HG03108 (cell line): ENCODE results near the gene CTSF.
"Not testable (repeated sequence)": the region's sequence is repeated elsewhere in the genome, so short reads cannot be mapped to it uniquely, and the experiment has no call there.

Experiments used
- ATAC-seq: cut with Tn5 transposase; IDR thresholded peaks from one replicate; pipeline ENCODE4 v1.9.1; 2021; ENCODE audit warnings: moderate library complexity; ENCODE audit not compliant: unreplicated experiment

CTSF gene

DNA sequence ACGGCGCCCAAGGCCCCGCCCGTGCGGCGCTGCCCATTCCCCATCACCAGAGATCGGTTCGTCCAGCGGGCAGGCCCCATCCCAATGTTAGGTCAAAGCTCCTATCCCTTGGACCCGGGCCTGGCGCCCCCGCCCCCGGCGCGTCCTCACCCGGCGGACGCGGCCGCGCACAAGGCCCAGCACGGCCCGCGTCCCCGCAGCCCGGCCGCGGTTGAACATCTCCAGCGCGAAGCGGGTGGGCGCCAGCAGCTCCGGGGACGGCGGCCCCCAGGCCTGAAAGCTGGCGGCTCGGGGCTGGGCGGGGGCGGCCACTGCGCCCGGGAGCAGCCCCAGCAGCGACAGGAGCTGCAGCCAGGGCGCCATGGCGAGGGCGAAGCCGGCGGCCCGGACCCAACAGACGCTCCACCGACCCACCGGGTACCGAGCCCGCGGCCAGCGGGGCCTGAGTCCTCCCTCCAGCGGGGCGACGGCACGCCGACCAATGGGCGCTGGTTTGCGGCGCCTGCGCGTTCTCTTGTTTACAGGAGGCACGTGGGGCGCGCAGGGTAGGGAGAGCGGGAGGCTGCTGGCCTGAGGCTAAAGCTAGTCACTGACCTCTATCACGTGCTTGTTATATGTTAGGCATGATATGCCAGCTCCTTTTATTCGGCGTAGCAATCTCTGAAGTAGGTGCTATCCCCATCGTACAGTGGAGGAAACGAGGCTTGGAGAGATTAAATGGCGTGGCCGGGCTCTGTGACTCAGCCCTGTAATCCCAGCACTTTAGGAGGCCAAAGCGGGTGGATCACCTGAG, at the start of gene CTSF:
TSS of gene CTSF (minus strand) at position 483 of the 793 bp plus-strand sequence. CDS start at position 363, 120 bp downstream.
- ATAC-seq = no peak

DNA sequence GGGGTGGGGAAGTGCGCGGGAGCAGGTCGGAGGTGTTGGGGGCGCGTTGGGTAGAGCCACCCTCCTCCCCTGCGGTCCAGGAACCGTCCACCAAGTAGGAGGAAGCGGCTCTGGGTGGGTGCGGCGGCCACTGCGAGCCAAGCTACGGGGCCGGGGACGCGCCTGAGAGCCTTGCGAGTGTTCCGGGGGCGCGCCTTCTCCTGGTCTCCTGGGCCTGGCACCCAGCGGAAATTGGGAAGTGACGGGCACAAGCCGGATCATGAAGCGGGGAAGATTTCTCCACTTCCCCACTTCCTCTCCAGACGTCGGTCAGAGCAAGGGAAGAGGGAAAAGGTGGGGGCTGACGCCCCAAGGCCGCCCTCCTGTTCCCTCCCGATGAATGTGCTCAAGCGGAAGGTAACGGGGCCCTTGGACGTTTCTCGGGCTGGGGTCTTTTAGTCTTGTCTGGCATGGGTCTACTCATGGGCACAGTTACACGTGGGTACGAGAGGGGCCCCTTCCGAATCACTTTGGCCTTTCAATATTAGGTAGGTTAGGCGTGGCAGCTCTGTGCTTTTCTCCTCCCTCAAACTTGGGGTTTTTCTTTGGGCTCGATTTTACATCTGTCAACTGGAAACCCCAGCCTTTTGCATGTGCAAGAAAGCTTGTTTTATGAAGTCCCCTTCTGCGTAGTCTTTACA, 48.9 kb upstream of the CTSF start:
- ATAC-seq = no peak

DNA sequence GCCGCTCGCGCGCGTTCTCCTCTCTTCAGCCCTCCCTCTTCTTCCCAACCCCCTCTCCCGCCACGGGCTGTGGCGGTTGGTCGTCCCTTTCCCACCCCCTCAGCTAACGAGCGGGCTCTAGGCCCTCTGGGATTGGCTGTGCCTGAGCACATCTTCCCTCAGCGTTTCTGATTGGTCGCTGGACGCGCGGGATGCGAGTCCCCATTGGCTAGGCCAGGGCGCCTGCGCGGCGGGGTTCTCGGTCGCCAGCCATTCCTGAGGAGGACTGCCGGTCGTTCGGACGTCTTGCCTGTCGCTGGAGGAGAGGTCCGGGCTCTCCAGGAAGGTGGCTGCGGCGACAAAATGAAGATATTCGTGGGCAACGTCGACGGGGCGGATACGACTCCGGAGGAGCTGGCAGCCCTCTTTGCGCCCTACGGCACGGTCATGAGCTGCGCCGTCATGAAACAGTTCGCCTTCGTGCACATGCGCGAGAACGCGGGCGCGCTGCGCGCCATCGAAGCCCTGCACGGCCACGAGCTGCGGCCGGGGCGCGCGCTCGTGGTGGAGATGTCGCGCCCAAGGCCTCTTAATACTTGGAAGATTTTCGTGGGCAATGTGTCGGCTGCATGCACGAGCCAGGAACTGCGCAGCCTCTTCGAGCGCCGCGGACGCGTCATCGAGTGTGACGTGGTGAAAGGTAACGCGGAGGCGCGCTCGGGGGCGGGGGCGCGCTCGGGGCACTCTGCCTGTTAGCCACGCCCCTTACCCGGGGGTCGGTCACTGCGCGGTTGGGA, 48.2 kb upstream of the CTSF start, which contains the start of gene RBM14:
TSS of gene RBM14 (plus strand) at position 252 of the 776 bp plus-strand sequence. CDS start at position 343, 91 bp downstream.
- ATAC-seq = peak; percentile 94

DNA sequence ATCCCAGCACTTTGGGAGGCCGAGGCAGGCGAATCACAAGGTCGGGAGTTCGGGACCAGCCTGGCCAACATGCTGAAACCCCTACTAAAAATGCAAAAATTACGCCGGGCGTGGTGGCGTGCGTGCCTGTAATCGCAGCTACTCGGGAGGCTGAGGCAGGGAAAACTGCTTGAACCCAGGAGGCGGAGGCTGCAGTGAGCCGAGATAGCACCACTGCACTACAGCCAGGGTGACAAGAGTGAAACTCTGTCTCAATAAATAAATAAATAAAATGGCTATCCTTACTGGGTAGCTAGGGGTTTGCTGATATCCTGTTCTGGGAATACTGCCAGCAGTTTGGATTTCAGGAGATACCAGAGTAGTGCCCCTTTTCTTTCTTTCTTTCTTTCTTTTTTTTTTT, 45.7 kb upstream of the CTSF start:
- ATAC-seq = no peak

DNA sequence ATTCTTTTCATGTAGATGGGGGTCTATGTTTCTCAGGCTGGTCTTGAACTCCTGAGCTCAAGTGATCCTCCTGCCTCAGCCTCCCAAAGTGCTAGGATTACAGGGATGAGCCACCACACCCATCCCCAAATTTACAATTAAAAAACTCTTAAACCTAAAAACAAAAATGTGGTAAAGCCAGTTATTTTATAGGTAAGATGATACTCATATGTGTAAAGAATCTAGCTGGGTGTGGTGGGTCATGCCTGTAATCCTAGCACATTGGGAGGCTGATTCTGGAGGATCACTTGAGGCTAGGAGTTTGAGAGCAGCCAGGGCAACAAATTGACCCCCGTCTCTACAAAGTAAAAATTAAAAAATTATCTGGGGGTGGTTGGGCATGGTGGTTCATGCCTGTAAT, 44.1 kb upstream of the CTSF start:
- no peak for ATAC-seq

DNA sequence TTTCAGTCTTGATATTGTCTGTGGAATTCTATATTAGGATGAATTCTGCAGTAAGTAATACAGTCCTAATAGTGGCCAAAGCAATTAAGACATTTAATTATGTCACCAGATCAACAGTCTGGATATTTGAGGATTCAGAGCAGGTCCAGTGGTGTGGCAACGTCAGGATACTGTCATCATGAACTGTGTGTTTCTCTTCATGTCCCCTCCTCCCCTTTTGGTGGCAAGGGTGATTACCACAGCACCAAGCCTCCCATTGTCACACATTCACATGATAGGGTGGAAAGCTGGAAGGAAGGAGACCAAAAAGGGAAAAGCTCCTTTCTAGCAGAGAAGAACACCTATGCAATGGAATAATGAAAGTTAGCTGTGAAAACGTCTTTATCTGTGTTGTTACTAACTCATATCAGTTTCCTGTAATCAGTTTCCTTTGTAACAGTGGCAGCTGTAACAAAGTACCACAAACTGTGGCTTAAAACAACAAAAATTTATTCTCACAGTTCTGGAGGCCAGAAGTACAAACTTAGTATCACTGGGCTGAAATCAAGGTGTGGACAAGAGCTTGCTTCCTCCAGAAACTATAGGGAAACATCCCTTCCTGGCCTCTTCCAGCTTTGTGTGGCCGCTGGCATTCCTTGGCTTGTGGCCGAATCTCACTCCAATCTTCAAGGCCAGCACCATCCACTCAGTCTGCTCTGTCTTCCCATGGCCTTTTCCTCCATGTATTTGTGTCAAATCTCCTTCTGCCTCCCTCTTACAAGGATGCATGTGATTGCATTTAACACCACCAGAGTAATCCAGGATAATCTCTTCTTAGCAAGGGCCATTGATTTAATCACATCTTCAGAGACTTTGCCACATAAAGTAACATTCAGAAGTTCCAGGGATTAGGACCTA, 41.6 kb upstream of the CTSF start:
- ATAC-seq = no peak

DNA sequence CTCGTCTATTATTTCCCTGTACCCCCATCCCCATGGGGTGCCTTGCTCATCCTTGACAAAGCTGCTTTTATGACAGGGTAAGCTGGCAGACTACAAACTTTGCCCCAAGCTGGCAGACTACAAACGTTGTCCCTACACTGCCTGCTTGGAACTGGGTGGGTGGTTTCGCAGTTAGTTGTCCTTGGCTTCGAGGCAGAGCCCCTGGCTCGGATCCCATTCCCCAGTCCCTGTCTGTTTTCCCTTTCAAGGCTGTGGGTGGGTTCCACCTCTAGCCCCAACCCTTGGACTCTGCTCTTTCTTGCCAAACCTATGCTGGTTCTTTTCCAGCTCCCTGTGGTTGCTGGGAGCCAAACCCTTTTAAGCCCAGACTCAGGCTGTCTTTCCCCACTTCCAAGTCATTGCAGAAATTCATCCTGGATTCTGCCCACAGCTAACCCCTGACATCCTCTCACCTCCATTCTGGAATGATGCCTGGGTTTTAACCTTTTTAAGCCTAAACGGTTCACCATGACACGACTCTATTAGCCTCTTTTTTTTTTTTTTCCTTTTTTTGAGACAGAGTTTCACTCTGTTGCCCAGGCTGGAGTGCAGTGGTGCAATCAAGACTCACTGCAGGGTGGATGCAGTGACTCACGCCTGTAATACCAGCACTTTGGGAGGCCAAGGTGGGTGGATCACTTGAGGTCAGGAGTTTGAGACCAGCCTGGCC, 38.9 kb upstream of the CTSF start:
- no peak for ATAC-seq

DNA sequence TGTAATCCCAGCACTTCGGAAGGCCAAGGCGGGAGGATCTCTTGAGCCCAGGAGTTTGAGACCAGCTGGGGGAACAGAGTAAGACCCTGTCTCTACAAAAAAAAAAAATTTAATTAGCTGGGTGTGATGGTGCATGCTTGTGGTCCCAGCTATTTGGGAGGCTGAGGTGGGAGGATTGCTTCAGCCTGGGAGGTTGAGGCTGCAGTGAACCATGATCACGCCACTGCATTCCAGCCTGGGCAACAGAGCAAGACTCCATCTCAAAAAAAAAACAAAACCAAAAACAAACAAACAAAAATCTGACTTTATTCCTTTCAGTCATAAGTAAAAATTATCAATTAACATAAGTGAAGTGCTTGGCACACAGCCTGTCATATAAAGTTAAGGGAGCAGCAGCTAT, 38.2 kb upstream of the CTSF start:
- not testable (repeated sequence) for ATAC-seq

DNA sequence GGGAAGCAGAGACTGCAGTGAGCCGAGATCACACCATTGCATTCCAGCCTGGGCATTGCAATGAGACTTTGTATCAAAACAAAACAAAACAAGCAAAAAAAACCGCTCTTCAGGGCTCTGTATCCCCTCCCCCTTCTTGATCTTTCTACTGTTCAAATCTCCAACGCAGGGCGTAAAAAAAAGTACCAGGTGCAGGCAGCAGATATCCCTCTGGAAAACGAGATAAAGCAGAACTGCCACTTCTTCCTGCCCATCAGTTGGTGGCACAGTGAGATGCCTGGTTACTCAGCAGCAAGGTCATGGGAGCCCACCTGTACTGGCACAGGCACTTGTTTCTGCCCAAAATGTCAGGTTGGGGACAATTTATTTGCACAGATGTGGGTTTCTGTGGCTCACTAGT, 35.7 kb upstream of the CTSF start:
- ATAC-seq = no peak

DNA sequence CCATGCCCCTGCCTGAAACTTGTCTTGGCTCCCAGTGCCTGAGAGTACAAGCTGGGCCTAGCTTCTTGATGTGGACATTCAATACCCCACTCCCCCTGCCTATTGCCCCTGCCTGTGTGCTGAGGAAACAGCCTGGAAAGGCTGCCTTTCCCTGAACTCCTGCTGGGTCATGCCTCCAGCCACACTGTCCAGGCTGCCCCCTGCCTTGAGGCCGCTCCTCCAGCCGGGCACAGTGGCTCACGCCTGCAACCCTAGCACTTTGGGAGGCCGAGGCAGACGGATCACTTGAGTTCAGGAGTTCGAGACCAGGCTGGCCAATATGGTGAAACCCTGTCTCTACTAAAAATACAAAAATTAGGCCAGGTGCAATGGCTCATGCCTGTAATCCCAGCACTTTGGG, 34.7 kb upstream of the CTSF start:
- no peak for ATAC-seq

DNA sequence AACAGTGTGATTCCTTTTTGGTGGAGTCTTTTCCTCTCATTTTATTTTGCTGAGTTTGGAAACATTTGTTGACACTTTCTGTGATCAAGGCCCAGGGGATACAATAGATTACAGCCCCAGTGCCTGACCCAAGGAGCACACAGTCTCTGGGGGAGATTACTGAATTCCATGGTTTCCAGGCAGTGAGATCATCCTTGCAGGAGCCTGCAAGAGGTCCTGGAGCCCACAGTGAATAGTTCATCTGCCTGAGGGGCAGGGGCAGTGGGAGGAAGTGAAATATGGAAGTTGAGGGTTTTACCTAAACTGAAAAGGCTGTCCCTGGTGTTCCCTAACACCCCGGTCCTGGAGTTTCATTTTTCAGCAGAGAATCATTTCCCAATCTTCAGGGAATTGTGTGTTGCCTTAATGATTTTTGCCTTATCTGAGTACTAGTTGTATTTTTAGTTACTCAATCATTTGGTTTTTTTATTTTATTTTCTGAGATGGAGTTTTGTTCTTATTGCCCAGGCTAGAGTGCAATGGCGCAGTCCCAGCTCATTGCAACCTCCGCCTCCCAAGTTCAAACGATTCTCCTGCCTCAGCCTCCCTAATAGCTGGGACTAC, 32.3 kb upstream of the CTSF start:
- ATAC-seq = no peak

DNA sequence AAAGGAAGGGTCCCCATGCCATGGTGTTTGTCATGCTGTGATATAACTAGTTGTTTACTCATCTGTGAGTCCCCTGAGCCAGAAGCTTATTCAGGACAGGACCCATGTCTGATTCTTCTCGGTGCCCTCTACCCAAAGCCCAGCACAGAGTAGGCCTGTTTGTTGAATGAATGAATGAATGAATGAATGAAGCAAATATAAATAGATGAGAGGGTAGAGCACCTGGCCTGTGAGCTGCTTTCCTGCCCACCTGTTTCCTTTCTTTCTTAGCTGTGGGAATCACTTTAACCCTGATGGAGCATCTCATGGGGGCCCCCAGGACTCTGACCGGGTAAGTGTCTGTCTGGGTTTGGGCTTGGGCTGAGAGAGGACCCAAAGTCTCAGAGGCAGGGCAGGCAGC, 31.8 kb upstream of the CTSF start:
- no peak for ATAC-seq

DNA sequence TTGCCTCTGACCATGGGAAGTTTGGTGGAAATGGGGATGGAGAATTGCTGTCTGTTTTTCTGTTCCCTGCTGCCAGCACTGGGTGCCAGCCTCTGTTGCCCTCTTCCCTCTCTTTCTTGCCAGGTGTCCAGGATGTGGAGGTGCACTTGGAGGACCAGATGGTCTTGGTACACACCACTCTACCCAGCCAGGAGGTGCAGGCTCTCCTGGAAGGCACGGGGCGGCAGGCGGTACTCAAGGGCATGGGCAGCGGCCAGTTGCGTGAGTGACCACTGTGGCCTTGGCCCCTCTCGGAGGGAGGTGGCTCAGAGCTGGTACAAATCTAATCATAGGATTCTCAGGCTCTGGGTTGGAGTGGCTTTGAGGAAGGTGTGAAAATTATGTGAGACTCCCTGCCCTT, 30.6 kb upstream of the CTSF start:
- ATAC-seq = no peak

DNA sequence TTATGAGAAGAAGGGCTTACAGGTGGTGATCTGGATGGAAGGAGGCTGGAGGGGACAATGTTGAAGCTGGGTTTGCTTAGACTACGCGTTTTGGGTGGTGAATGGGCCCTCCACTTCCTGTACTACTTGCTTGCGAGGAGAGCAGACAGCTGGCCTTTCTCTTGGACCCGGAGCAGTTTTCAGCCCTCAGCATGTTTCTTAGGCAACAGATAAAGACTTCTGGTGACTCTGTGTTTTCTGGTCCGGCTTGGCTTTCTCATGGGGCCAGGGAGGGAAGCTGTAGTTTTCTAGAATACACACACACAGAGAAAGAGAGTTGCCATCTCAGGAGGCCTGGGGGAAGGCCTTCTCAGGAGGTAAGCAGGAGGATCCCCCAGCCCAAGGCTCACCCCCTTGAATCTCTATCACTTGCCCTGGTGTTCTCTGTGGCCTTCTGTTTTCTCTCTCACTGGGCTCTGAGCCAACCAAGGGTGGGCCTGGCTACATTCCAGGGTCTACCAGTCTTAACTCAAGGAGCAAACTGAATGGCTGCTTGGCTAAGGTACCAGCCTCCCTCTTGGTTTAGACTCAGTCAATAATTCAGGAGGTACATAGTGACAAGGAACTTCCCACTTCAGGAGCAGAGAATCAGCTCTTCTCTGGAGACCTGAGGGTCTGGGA, 27.0 kb upstream of the CTSF start:
- no peak for ATAC-seq

DNA sequence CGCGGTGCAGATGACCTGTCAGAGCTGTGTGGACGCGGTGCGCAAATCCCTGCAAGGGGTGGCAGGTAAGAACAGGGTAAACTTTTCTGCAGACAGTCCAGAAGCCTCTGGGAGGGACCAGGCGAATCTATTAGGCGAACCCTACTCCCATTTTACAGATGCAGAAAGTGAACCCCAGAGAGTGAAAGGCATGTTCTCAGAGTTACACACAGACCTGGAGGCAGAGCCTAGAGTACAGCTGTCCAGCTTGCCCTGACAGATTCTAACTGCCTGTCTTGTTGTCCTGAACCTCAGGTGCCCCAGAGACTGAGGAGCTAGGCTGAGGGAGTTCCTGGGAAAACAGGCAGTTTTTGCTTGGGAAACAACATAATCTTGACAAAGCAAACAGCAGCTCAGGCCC, 25.2 kb upstream of the CTSF start:
- no peak for ATAC-seq

DNA sequence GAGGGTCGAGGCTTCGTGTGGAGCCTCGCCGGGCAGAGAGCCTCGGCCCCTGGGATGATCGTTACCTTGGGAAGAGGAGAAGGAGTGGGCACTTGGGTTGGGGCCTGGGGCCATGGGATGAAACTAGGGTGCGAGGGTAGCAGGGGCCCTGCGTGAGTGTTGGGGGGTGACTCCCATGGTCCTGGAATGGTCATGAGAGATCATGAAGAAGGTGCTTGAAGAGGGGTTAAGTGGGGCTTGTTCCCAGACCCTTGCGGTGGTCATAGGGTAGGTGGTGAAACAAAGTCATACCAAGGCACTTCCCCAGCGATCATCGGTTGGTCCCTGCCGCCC, 24.9 kb upstream of the CTSF start:
- no peak for ATAC-seq

DNA sequence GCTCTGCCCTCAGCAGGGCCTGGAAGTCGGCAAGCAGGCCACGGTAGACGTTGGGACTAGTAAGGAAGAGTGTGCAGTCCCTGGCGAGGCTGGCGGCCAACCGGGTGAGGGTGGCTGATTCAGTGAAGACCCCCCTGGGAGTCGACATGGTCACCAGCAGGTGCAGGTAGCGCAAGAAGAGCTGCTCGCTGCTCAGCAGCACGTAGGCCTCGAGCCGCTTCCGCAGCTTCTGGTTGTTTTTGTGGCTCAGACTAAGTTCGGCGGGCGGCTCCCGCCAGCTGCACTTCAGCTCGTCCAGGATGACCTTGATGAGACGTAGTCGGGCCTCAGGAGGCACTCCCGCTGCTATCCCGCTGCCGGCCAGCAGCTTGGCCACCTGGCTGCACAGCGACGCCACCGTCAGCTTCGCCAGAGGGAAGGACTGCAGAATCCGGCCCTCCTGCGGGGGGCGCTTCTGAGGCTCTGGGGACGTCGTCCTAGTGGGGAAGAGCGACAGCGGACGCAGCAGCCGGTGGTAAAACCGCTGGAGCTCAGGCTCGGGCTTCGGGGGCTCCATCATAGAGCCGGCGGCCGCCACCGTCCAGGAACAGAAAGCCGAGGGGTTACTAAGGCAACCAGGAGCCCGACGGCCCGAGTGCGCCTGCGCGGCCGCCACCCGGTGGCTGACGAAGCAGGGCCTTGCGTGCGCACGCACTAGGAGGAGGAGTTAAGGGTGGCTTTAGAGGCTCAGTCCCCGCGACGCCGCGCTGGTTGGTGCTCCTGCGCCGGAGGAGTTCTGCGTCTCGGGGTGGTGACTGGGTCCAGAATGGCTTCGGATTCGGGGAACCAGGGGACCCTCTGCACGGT, 24.3 kb upstream of the CTSF start, which contains the start of the genes CCDC87 and CCS:
TSS of gene CCDC87 (minus strand) at position 607 of the 846 bp plus-strand sequence. CDS start at position 559, 48 bp downstream.
TSS of gene CCS (plus strand) at position 729 of the 846 bp plus-strand sequence. CDS start at position 806, 77 bp downstream.
- ATAC-seq = peak; percentile 91

DNA sequence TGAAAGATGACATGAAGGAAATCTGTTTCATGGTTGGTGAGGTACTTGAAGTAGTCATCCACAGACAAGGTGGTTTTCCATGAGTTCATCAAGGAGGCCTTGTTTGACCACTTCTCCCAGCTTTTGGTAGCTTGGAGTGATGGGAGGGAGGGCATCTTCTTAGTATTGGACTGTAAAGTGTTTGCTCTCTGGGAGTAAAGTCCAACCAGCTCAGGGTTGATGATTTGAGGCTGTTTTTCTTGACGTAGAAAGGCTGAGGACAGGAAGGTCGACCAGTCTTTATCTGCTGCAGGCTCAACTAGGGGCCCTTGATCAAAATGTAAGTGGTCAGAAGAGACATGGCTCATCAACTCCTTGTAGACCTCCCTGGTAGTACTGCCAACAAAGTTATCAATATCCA, 22.8 kb upstream of the CTSF start:
- ATAC-seq = no peak
